ENCODE measurements around the gene THRSP. TPM values are rescaled to one million over a fixed set of nuclear protein-coding genes. Genes with fewer than 3 reads are reported as not detected.

THRSP gene
- total RNA-seq, 2 donors from 2014 or later: not detected

GRCh38 chr11:78100676-78101472, 37.2 kb downstream of the THRSP start:
- no peak overlapping the region for H3K27ac Mint-ChIP-seq
- peaks cover 12 to 16% of the 10 kb centered on the region in 2 donors for H3K36me3 Mint-ChIP-seq

DNA sequence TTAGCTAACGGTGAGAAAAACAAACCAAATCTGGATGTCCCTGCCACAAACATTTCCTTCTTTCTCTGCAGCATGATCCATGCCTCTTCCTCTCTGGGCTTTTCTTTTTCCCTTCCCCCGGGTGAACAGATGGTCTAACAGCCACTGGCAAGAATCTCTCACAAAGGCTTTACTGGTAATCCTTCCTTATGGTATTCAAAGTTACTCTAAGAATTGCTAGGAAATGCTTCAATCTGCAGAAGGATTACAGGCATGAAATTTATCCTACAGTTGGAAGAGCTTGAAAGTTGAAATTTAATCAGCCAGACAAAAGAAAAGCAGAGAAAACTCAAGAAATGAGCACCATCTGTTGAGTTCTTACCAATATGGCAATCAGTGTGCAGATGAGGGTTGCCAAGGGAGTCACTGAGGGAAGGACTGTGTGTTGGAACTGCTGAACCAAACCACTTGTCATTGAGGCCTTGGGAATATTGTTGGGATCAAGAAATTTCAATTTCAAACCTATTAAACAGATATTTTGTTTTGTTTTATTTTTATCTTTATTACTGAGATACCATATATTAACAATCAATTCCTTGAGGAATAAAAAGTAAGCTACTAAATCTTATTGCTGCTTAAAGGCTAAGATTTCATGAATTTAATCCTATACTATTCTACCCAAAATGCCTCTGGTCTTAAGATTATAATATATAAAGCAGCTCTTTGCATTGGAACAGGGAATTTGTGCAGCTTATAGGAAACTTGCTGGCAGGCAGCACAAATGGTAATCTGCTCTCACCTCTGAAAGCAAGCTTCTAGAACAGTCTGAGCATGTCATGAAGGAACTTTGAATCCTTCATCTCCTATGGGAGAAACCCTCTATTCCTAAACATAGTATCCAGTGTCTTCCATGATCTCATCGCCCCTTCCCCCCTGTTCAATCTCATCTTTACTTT, 45.7 kb downstream of the THRSP start:
- Mint-ChIP-seq H3K9me3 (no peaks in the 10 kb centered on the region), H3K27ac (peak overlapping the region; percentile 2 to 16), H3K36me3 (peaks cover 0 to 18% of the 10 kb centered on the region in 2 donors)
- DNase-seq (ENCODE audit: low spot score in 2 of 2) (no peak), ATAC-seq (no peak)

More at GRCh38 chr11:78100676-78101472, 37.2 kb downstream of the THRSP start:
- no peaks in the 10 kb centered on the region for H3K9me3 Mint-ChIP-seq
- DNase-seq (ENCODE audit: low spot score in 2 of 2) (no peak), ATAC-seq (no peak)

DNA sequence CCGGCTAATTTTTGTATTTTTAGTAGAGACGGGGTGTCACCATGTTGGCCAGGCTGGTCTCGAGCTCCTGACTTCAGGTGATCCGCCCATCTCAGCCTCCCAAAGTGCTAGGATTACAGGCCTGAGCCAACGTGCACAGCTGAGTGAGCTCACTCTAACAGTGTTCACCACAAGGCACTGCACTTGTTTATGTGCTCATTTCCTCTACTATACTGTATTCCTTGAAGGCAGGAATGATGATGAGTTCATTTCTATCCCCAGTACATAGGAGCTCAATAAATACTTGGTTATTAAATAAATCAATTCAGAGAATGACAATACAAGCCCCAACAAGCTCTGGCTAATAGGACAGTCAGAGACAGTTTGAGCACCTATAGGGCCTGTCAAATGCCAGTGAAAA, 46.7 kb downstream of the THRSP start:
- H3K9me3 Mint-ChIP-seq: no peaks in the 10 kb centered on the region

GRCh38 chr11:78110830-78111229, 47.2 kb downstream of the THRSP start:
- no peak for DNase-seq (ENCODE audit: low spot score in 2 of 2)
- Mint-ChIP-seq H3K36me3 (peaks cover 0 to 18% of the 10 kb centered on the region in 2 donors), H3K27ac (peak overlapping the region in 1 of 2 donors; percentile 9), H3K9me3 (no peaks in the 10 kb centered on the region)
- no peak for ATAC-seq

More for the DNA sequence above, 46.7 kb downstream of the THRSP start:
- DNase-seq (ENCODE audit: low spot score in 2 of 2) (no peak), ATAC-seq (no peak)
- peak overlapping the region in 1 of 2 donors; percentile 16 for H3K27ac Mint-ChIP-seq
- H3K36me3 Mint-ChIP-seq: peaks cover 0 to 18% of the 10 kb centered on the region in 2 donors

DNA sequence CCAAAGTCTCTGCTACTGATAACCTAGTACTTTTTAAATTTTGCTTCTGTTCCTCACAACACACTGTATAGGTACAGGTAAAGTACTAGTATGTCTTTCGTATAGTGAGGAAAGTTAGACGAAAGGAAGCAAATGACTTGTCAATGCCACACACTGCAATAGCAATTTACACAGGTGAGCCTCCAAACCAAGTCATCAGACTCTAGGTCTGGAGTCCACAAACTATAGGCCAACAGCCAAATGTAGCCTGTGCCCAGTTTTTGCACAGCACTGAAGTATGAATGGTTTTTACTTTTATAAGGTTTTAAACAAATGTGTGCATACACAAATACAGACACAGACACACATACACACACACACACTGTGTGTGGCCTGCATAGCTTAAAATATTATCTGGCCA, 47.6 kb downstream of the THRSP start:
- Mint-ChIP-seq H3K27ac (no peak overlapping the region), H3K9me3 (no peaks in the 10 kb centered on the region), H3K36me3 (peaks cover 0 to 17% of the 10 kb centered on the region in 2 donors)
- ATAC-seq (no peak), DNase-seq (ENCODE audit: low spot score in 2 of 2) (no peak)

GRCh38 chr11:78112582-78113275, 49.1 kb downstream of the THRSP start:
- H3K36me3 Mint-ChIP-seq: peaks cover 5 to 11% of the 10 kb centered on the region in 2 donors
- ATAC-seq: no peak

More at GRCh38 chr11:78112582-78113275, 49.1 kb downstream of the THRSP start:
- DNase-seq (ENCODE audit: low spot score in 2 of 2): no peak
- H3K9me3 Mint-ChIP-seq: no peaks in the 10 kb centered on the region
- peak overlapping the region in 1 of 2 donors; percentile 38 for H3K27ac Mint-ChIP-seq

Other genes with a start within 250 kb of the THRSP start
- gene RSF1, start 243.1 kb upstream of the THRSP start, total RNA-seq: 10 to 100 TPM; 51.2 to 65.3 TPM
- 1 to 10 TPM; 6.4 to 7.8 TPM for gene AAMDC, start 242.7 kb upstream of the THRSP start, total RNA-seq
- 10 to 100 TPM; 48.6 to 72.7 TPM for gene INTS4, start 69.2 kb upstream of the THRSP start, total RNA-seq
- gene KCTD14, start 40.6 kb upstream of the THRSP start, total RNA-seq: under 1 TPM; 0.19 to 0.23 TPM
- gene NDUFC2, start 16.0 kb downstream of the THRSP start, total RNA-seq: 100 to 1,000 TPM in 1 of 2 donors, 10 to 100 TPM in 1; 64.6 to 178 TPM
- gene ALG8, start 75.8 kb downstream of the THRSP start, total RNA-seq: 10 to 100 TPM; 42.9 to 72.1 TPM
- gene KCTD21, start 124.8 kb downstream of the THRSP start, total RNA-seq: 10 to 100 TPM in 1 of 2 donors, 1 to 10 TPM in 1; 6.6 to 12.2 TPM
- 10 to 100 TPM; 16.3 to 21.8 TPM for gene USP35, start 125.1 kb downstream of the THRSP start, total RNA-seq

All from activated naive CD4-positive, alpha-beta T cell treated with anti-CD3 and anti-CD28 coated beads, Interleukin-2, amount 50 U/mL, for 72 hours (primary cell).